HG02678 (cell line): ENCODE measurements around the gene RGS16.

Experiments
- ATAC-seq: cut with Tn5 transposase; IDR thresholded peaks from one replicate; pipeline ENCODE4 v1.9.1; 2021; ENCODE audit warnings: mild to moderate bottlenecking, moderate library complexity; ENCODE audit not compliant: unreplicated experiment

The RGS16 gene

GRCh38 chr1:182587093-182587492 lies 17.1 kb downstream of the RGS16 start:
- ATAC-seq = no peak

GRCh38 chr1:182586380-182586779 lies 17.8 kb downstream of the RGS16 start:
- no peak for ATAC-seq

- ATAC-seq = no peak
Observed at GRCh38 chr1:182584746-182585145, 19.4 kb downstream of the RGS16 start.

- ATAC-seq = no peak
Observed at GRCh38 chr1:182580736-182581135, 23.5 kb downstream of the RGS16 start.

- no peak for ATAC-seq
Observed at GRCh38 chr1:182575540-182576149, 28.5 kb downstream of the RGS16 start.

GRCh38 chr1:182574156-182574555 lies 30.0 kb downstream of the RGS16 start:
- ATAC-seq = no peak

- ATAC-seq = no peak
Observed at GRCh38 chr1:182570611-182570970, 33.6 kb downstream of the RGS16 start.

- no peak for ATAC-seq
Observed at GRCh38 chr1:182569939-182570610, 34.1 kb downstream of the RGS16 start.

GRCh38 chr1:182568647-182569284 lies 35.4 kb downstream of the RGS16 start:
- ATAC-seq = no peak

GRCh38 chr1:182567629-182568028 lies 36.6 kb downstream of the RGS16 start:
- no peak for ATAC-seq

GRCh38 chr1:182565537-182565936 lies 38.7 kb downstream of the RGS16 start:
- no peak for ATAC-seq

- no peak for ATAC-seq
Observed at GRCh38 chr1:182564406-182565004, 39.7 kb downstream of the RGS16 start.

GRCh38 chr1:182563095-182563494 lies 41.1 kb downstream of the RGS16 start:
- ATAC-seq = no peak

GRCh38 chr1:182561456-182561855 lies 42.7 kb downstream of the RGS16 start:
- no peak for ATAC-seq

- no peak for ATAC-seq
Observed at GRCh38 chr1:182560392-182560984, 43.7 kb downstream of the RGS16 start.

- ATAC-seq = no peak
Observed at GRCh38 chr1:182556279-182556678, 47.9 kb downstream of the RGS16 start.

- ATAC-seq = no peak
Observed at GRCh38 chr1:182555493-182555892, 48.7 kb downstream of the RGS16 start.

GRCh38 chr1:182552527-182552926 lies 51.7 kb downstream of the RGS16 start:
- no peak for ATAC-seq

- no peak for ATAC-seq
Observed at GRCh38 chr1:182549811-182550210, 54.4 kb downstream of the RGS16 start.

- ATAC-seq = no peak
Observed at GRCh38 chr1:182549346-182549745, 54.8 kb downstream of the RGS16 start.
